ENCODE results near the gene MLLT10. TPM values are rescaled to one million over a fixed set of nuclear protein-coding genes. Genes with fewer than 3 reads are reported as not detected.
A peak's percentile ranks its signal among the peaks of the same experiment; 100 is the strongest.

MLLT10 gene
- total RNA-seq, 1 donor: 37.6 TPM

DNA sequence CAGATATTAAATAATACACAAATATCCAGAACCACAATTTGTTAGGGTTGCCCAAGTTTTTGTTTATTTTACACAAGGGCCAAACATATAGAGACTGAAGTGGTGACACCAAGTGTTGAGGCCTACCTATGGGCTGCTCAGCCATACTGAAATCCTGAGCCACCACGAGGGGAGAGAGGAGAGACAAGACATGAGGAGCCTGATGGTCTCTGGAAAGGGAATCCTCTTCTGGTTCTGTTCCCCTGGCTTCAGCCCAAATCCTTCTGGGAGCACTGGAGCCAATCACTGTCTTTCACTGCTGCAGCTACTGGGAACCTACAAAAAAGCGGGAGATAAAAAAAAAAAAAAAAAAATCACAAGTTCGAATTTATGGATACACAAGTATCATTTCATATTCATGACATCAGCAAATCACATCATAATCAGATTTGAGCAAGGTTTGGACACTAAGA is 10.4 kb upstream of the MLLT10 start:
- no peaks in the 10 kb centered on the region for H4K20me1 ChIP-seq (ENCODE audit: insufficient read depth, low read length)
- DNase-seq (ENCODE audit: insufficient read length, low spot score, missing footprints): no peak
- no peak for TF ChIP-seq CTCF (IDR thresholded peaks at IDR 0.05; ENCODE audit: extremely low read depth, low read depth, low read length)
- H3K4me2 ChIP-seq (ENCODE audit: insufficient read depth, low read length): no peak overlapping the region
- no peaks in the 10 kb centered on the region for H3K9me3 ChIP-seq (ENCODE audit: low read depth, low read length)
- H3K79me2 ChIP-seq (ENCODE audit: insufficient read depth, low read length): no peaks in the 10 kb centered on the region
- H3K36me3 ChIP-seq (ENCODE audit: insufficient read depth, low read length): no peaks in the 10 kb centered on the region
- no peak overlapping the region for H3K4me3 ChIP-seq (ENCODE audit: insufficient read depth, low read length)
- H3K27ac ChIP-seq (ENCODE audit: low read depth, low read length): no peak overlapping the region
- no peak overlapping the region for H2AFZ ChIP-seq (ENCODE audit: low read length)
- H3K27me3 ChIP-seq (ENCODE audit: insufficient read depth, low read length): no peaks in the 10 kb centered on the region
- peaks cover 10% of the 10 kb centered on the region for H3K4me1 ChIP-seq (ENCODE audit: insufficient read depth, low read length)

- no peaks in the 10 kb centered on the region for H3K79me2 ChIP-seq (ENCODE audit: insufficient read depth, low read length)
- no peak for DNase-seq (ENCODE audit: insufficient read length, low spot score, missing footprints)
- peaks cover 10% of the 10 kb centered on the region for H3K4me1 ChIP-seq (ENCODE audit: insufficient read depth, low read length)
- no peaks in the 10 kb centered on the region for H3K27me3 ChIP-seq (ENCODE audit: insufficient read depth, low read length)
- peak overlapping the region; percentile 82 for H3K4me3 ChIP-seq (ENCODE audit: insufficient read depth, low read length)
- H3K36me3 ChIP-seq (ENCODE audit: insufficient read depth, low read length): no peaks in the 10 kb centered on the region
- H4K20me1 ChIP-seq (ENCODE audit: insufficient read depth, low read length): no peaks in the 10 kb centered on the region
- peak overlapping the region; percentile 92 for H3K4me2 ChIP-seq (ENCODE audit: insufficient read depth, low read length)
- H3K9me3 ChIP-seq (ENCODE audit: low read depth, low read length): no peaks in the 10 kb centered on the region
- TF ChIP-seq CTCF (IDR thresholded peaks at IDR 0.05; ENCODE audit: extremely low read depth, low read depth, low read length): no peak
- H3K27ac ChIP-seq (ENCODE audit: low read depth, low read length): no peak overlapping the region
- peak overlapping the region; percentile 94 for H2AFZ ChIP-seq (ENCODE audit: low read length)
These were observed 9.9 kb upstream of the MLLT10 start for GRCh38 chr10:21524131-21524525.

- TF ChIP-seq CTCF (IDR thresholded peaks at IDR 0.05; ENCODE audit: extremely low read depth, low read depth, low read length): no peak
- Histone ChIP-seq H3K4me1 (ENCODE audit: insufficient read depth, low read length) (peaks cover 8% of the 10 kb centered on the region), H3K9me3 (ENCODE audit: low read depth, low read length) (no peaks in the 10 kb centered on the region), H3K4me2 (ENCODE audit: insufficient read depth, low read length) (peak overlapping the region; percentile 92), H3K27ac (ENCODE audit: low read depth, low read length) (peak overlapping the region; percentile 66), H3K36me3 (ENCODE audit: insufficient read depth, low read length) (no peaks in the 10 kb centered on the region), H3K4me3 (ENCODE audit: insufficient read depth, low read length) (peak overlapping the region; percentile 82), H3K79me2 (ENCODE audit: insufficient read depth, low read length) (no peaks in the 10 kb centered on the region), H3K27me3 (ENCODE audit: insufficient read depth, low read length) (no peaks in the 10 kb centered on the region), H2AFZ (ENCODE audit: low read length) (peak overlapping the region; percentile 94), H4K20me1 (ENCODE audit: insufficient read depth, low read length) (no peaks in the 10 kb centered on the region)
- peak; percentile 56 for DNase-seq (ENCODE audit: insufficient read length, low spot score, missing footprints)
These were observed 9.3 kb upstream of the MLLT10 start for GRCh38 chr10:21524526-21525366.

GRCh38 chr10:21525367-21526187 is 8.5 kb upstream of the MLLT10 start, which contains the start of gene SKIDA1:
TSS of gene SKIDA1 (minus strand) at chr10:21525682. CDS start at chr10:21517822, 7,860 bp downstream.
- H3K27ac ChIP-seq (ENCODE audit: low read depth, low read length): peak within 1 kb of the TSS; percentile 82
- H3K27me3 ChIP-seq (ENCODE audit: insufficient read depth, low read length): no peaks in the 10 kb centered on the region
- H3K9me3 ChIP-seq (ENCODE audit: low read depth, low read length): no peaks in the 10 kb centered on the region
- TF ChIP-seq CTCF (IDR thresholded peaks at IDR 0.05; ENCODE audit: extremely low read depth, low read depth, low read length): no peak
- no peaks in the 10 kb centered on the region for H3K36me3 ChIP-seq (ENCODE audit: insufficient read depth, low read length)
- peaks cover 8% of the 10 kb centered on the region for H3K4me1 ChIP-seq (ENCODE audit: insufficient read depth, low read length)
- peak within 1 kb of the TSS; percentile 92 for H3K4me2 ChIP-seq (ENCODE audit: insufficient read depth, low read length)
- H3K79me2 ChIP-seq (ENCODE audit: insufficient read depth, low read length): no peaks in the 10 kb centered on the region
- H4K20me1 ChIP-seq (ENCODE audit: insufficient read depth, low read length): no peaks in the 10 kb centered on the region
- peak within 1 kb of the TSS; percentile 82 for H3K4me3 ChIP-seq (ENCODE audit: insufficient read depth, low read length)
- peak within 1 kb of the TSS; percentile 94 for H2AFZ ChIP-seq (ENCODE audit: low read length)
- DNase-seq (ENCODE audit: insufficient read length, low spot score, missing footprints): peak; percentile 96

Measured in osteoblast (primary cell).